ENCODE data around the gene AFF3. TPM values are rescaled to one million over a fixed set of nuclear protein-coding genes. Genes with fewer than 3 reads are reported as not detected.

The AFF3 gene
- total and polyA plus RNA-seq, 2 of the 13 experiments (the other 11 are each of a cell fraction or from before 2014, with no cell fraction given): not detected

DNA sequence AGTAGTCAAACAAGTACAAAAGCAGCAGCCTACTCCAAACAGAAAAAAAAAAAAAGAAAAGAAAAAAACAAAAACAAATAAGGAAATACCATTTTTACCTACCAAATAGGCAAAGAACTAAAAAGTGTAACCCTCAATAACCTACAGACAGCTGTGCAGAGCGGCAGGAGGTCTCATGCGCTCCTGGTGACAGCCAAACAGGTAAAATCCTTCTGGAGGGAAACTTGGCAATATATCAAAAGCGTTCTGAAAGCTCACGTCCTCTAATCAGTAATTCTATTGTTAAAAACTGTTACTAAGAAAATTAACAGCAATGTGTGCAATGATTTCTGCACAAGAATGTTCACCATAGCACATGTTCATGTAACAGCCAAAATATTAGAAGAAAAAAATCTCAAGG lies 105.6 kb downstream of the AFF3 start:
- POLR2A ChIA-PET: no interaction called here
- BruUV-seq (replicated peaks): no TSS peak
- intact Hi-C loops (cut with micrococcal nuclease; ENCODE audit: unreplicated experiment): no loop called here

More for the DNA sequence above, 105.6 kb downstream of the AFF3 start:
- no peak overlapping the region for H2AFZ ChIP-seq (ENCODE audit: low read length)
- in situ Hi-C loops (cut with HindIII; ENCODE audit: extremely low pct_ligation_motif_present, low pct_unique_long_range_greater_than_20kb): no loop called here
- 44% methylated on average over 4 of the region's 4 CpGs for WGBS (ENCODE audit: low lambda C conversion rate)
- H3K9me3 ChIP-seq (ENCODE audit: low read length): no peaks in the 10 kb centered on the region
- ATAC-seq (no peak), DNase-seq (ENCODE audit: low spot score) (no peak), FAIRE-seq (no peak)
- no peak overlapping the region for H3K4me2 ChIP-seq (ENCODE audit: low read depth, low read length)
- no peaks in the 10 kb centered on the region for H3K79me2 ChIP-seq (ENCODE audit: insufficient read depth, low read length)
- no peak overlapping the region for H3K4me3 ChIP-seq (replicated peaks in 1 of 3; ENCODE audit: insufficient read depth in 1 of 3, low read depth in 2 of 3, low read length in 3 of 3)
- H3K27me3 ChIP-seq (ENCODE audit: control insufficient read depth in 1 of 2, insufficient read depth in 2 of 2, low read length in 2 of 2): 0 out of 5 replicates have a peak, but pooled peaks cover 0 to 2% of the 10 kb centered on the region in 2 experiments
- H4K20me1 ChIP-seq (ENCODE audit: insufficient read depth, low read length): no peaks in the 10 kb centered on the region
- H3K27ac ChIP-seq (ENCODE audit: extremely low read length, insufficient read depth, low read length): no peak overlapping the region
- no peak overlapping the region for H3K9ac ChIP-seq (ENCODE audit: insufficient read depth, low read depth, low read length)
- TF ChIP-seq ZNF776 (CRISPR knock-in tag; IDR thresholded peaks at IDR 0.05) (no peak), ZNF180 (CRISPR knock-in tag; IDR thresholded peaks at IDR 0.05; ENCODE audit: borderline replicate concordance, low read depth) (no peak), GRHL1 (CRISPR knock-in tag; conservative IDR thresholded peaks at IDR 0.05) (no peak), SP2 (CRISPR knock-in tag; IDR thresholded peaks at IDR 0.05) (no peak), ZBTB4 (CRISPR knock-in tag; IDR thresholded peaks at IDR 0.05; ENCODE audit: borderline replicate concordance) (no peak), NAIF1 (CRISPR knock-in tag; IDR thresholded peaks at IDR 0.05; ENCODE audit: borderline replicate concordance) (no peak), ZFP1 (CRISPR knock-in tag; IDR thresholded peaks at IDR 0.05) (no peak), POLR2AphosphoS2 (IDR thresholded peaks at IDR 0.05; ENCODE audit: low read depth, low read length) (no peak), ZNF644 (CRISPR knock-in tag; IDR thresholded peaks at IDR 0.05; ENCODE audit: low read depth) (no peak)
- TF ChIP-seq, protein P1, sequence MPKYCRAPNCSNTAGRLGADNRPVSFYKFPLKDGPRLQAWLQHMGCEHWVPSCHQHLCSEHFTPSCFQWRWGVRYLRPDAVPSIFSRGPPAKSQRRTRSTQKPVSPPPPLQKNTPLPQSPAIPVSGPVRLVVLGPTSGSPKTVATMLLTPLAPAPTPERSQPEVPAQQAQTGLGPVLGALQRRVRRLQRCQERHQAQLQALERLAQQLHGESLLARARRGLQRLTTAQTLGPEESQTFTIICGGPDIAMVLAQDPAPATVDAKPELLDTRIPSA (CRISPR knock-in tag; IDR thresholded peaks at IDR 0.05; ENCODE audit: borderline replicate concordance): no peak
- H3K4me1 ChIP-seq (ENCODE audit: insufficient read depth, low read length): peaks cover 12% of the 10 kb centered on the region; the same call in 1 of the 2 replicates
- CTCF ChIA-PET (ENCODE audit: low intra/inter-chr PET ratio, low total read pairs): no interaction called here
- H3K36me3 ChIP-seq (replicated peaks in 1 of 2; ENCODE audit: control insufficient read depth in 1 of 2, insufficient read depth in 2 of 2, low read length in 2 of 2): no peaks in the 10 kb centered on the region

All from HepG2 (cell line).